ENCODE results near the gene TMEM170A. TPM values are rescaled to one million over a fixed set of nuclear protein-coding genes. Genes with fewer than 3 reads are reported as not detected.
A peak's percentile ranks its signal among the peaks of the same experiment; 100 is the strongest.

The TMEM170A gene
- total RNA-seq, 2 experiments from 2014 or later, result 25.1 to 27.1 TPM

DNA sequence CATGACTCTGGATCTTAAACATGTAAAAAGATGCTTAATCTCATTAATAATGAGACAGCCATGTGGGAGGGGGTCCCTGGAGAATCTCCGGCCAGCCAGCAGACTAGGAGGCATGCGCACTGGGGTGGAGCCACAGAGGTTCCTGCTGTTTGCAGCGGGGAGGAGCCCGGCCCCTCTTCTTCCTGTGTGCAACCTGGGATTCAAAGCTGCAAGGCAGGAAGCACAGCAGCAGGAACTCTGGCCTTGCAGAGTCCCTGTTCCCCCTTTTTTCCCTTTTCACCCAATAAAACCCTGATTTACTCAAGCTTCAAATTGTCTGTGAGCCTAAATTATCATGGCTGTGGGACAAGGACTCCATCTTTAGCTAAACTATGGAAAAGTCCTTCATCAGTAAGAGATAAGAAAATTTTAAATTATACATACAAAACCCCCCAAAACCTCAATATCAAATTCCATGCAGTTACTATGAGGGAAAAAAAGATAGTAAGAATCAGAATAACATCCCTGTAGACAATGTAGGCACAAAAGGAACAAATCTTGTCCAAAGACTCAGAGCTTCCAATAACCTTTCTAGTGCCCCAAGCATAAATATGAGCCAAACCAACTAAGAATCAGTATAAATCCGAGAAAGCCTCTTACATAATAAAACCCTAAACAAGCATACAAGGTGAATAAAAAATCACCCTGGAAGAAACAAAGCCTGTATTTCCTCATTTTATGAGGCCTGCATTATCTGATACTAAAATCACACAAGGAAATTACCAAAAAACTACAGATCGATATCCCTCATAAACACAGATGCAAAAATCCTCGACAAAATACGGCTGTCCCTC lies 43.3 kb downstream of the TMEM170A start:
- ATAC-seq, result peak; percentile 80
- H3K4me1 Mint-ChIP-seq (ENCODE audit: low read depth), result peaks cover 29% of the 10 kb centered on the region
- ChIA-PET CTCF (interaction anchor here (0.8 to 1.6 kb wide), 6 partner anchors 10 to 273 kb away, joined by 3 to 4 read pairs (median 3); partner anchors contain the start of gene ZFP1), POLR2A (no interaction called here)
- H3K9me3 Mint-ChIP-seq, result no peaks in the 10 kb centered on the region
- peak; percentile 46 for DNase-seq
- no peak for TF ChIP-seq CTCF (IDR thresholded peaks at IDR 0.05)
- peak overlapping the region; percentile 73 for H3K27ac Mint-ChIP-seq
- intact Hi-C loops (cut with micrococcal nuclease), result no loop called here
- no peaks in the 10 kb centered on the region for H3K36me3 Mint-ChIP-seq (ENCODE audit: low read depth)
- H3K27me3 Mint-ChIP-seq, result no peaks in the 10 kb centered on the region
- peak overlapping the region; percentile 42 for H3K4me3 Mint-ChIP-seq

- POLR2A ChIA-PET, result no interaction called here
- CTCF ChIA-PET, result interaction anchor here (0.7 to 2.3 kb wide), 2 partner anchors 11 to 218 kb away, joined by 3 to 9 read pairs; no protein-coding TSS in a partner anchor
- no peaks in the 10 kb centered on the region for H3K9me3 Mint-ChIP-seq
Measured at GRCh38 chr16:75416904-75417565, 47.5 kb downstream of the TMEM170A start.

DNA sequence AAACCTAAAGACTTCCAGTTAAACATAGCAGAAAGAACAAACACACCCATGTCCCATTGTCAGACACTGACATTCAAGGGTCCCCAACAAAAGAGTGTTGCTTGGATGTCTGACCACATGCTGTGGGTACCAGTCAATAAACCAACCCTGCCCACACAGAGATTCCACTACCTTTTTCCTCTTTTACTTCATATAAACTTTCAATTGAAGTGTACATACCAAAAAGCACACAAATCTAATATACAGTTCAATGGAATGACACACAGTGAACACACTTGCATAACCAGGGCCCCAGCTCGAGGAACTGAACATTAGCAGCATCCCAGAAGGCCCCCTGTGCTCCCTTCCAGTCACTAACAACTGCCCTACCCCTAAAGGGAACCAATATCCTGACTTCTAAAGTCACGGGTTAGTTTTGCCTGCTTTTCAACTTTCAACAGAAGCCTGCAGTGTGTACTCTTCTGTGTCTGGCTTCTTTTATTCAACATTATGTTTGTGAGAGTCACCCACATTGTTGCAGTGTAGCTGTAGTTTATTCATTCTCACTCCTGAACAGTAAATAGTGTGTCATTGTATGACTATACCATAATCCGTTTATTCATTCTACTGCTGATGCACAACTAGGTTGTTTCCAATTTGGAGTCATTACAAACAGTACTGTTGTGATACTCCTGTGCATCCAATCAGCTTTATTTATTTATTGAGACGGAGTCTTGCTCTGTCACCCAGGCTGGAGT lies 49.2 kb downstream of the TMEM170A start:
- ChIA-PET CTCF (interaction anchor here (0.8 to 2.3 kb wide), 4 partner anchors 98 to 216 kb away, joined by 3 to 9 read pairs (median 4); no protein-coding TSS in a partner anchor), POLR2A (interaction anchor here (0.6 to 0.8 kb wide), 2 partner anchors 12 to 18 kb away, joined by 3 to 4 read pairs; partner anchors contain the start of gene CFDP1)
- Mint-ChIP-seq H3K9me3 (no peaks in the 10 kb centered on the region), H3K36me3 (ENCODE audit: low read depth) (peaks cover 5% of the 10 kb centered on the region), H3K27me3 (no peaks in the 10 kb centered on the region), H3K4me1 (ENCODE audit: low read depth) (peaks cover 23% of the 10 kb centered on the region), H3K27ac (no peak overlapping the region), H3K4me3 (no peak overlapping the region)
- TF ChIP-seq CTCF (IDR thresholded peaks at IDR 0.05), result no peak
- DNase-seq, result no peak
- intact Hi-C loops (cut with micrococcal nuclease), result no loop called here
- peak; percentile 51 for ATAC-seq

More at GRCh38 chr16:75416904-75417565, 47.5 kb downstream of the TMEM170A start:
- no peak for TF ChIP-seq CTCF (IDR thresholded peaks at IDR 0.05)
- intact Hi-C loops (cut with micrococcal nuclease), result no loop called here
- H3K4me1 Mint-ChIP-seq (ENCODE audit: low read depth), result peaks cover 34% of the 10 kb centered on the region
- no peak for DNase-seq
- H3K27me3 Mint-ChIP-seq, result no peaks in the 10 kb centered on the region
- no peak for ATAC-seq
- peaks cover 4% of the 10 kb centered on the region for H3K36me3 Mint-ChIP-seq (ENCODE audit: low read depth)
- no peak overlapping the region for H3K4me3 Mint-ChIP-seq
- no peak overlapping the region for H3K27ac Mint-ChIP-seq

GRCh38 chr16:75413951-75414350 lies 50.5 kb downstream of the TMEM170A start:
- Mint-ChIP-seq H3K27me3 (no peaks in the 10 kb centered on the region), H3K27ac (no peak overlapping the region), H3K9me3 (no peaks in the 10 kb centered on the region), H3K36me3 (ENCODE audit: low read depth) (peaks cover 12% of the 10 kb centered on the region), H3K4me3 (no peak overlapping the region), H3K4me1 (ENCODE audit: low read depth) (peaks cover 19% of the 10 kb centered on the region)
- intact Hi-C loops (cut with micrococcal nuclease), result no loop called here
- TF ChIP-seq CTCF (IDR thresholded peaks at IDR 0.05), result no peak
- ChIA-PET CTCF (no interaction called here), POLR2A (no interaction called here)
- DNase-seq, result no peak
- ATAC-seq, result no peak
